Coronary artery (tissue), 2 donors: Measurements from ENCODE around the gene GPR142.

Source experiments
- DNase-seq: peaks from one replicate; pipeline ENCODE4 v3.0.0-alpha.2; 2017; ENCODE audit warnings: low spot score
- H3K27ac ChIP-seq, 2 donors: fragments of 200-600 bp; sonication (generic); one replicate each; pipeline ENCODE4 v1.5.1; 2016 to 2019
- H3K4me3 ChIP-seq: fragments of 200-600 bp; sonication (generic); 2 replicates; pipeline ENCODE4 v1.5.1; 2016; ENCODE audit warnings: mild to moderate bottlenecking, moderate library complexity
- CTCF ChIP-seq: fragments of 200-600 bp; sonication (generic); IDR thresholded peaks from one replicate; pipeline ENCODE4 v1.5.1; 2019; ENCODE audit warnings: antibody characterized with exemption

GPR142 gene

GRCh38 chr17:74353446-74354060, 13.8 kb upstream of the GPR142 start:
- Histone ChIP-seq H3K4me3 (no peak overlapping the region), H3K27ac (no peak overlapping the region)
- DNase-seq: no peak
- no peak for TF ChIP-seq CTCF

DNA sequence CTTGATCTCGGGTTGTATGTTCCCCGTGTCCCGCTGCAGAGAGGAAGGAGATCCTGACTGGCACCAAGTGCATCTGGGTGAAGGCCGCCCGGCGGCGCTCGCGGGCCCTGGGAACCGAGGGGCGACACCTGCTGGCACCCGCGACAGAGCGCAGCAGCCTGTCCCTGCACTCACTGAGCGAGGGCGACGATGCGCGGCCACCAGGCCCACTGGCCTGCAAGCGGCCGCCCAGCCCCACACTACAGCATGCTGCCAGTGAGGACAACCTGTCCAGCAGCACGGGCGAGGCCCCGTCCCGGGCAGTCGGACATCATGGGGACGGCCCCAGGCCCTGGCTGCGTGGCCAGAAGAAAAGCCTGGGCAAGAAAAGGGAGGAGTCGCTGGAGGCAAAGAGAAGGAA, 13.2 kb upstream of the GPR142 start:
- no peak for DNase-seq
- no peak overlapping the region for H3K4me3 ChIP-seq
- TF ChIP-seq CTCF: no peak
- H3K27ac ChIP-seq: no peak overlapping the region

- TF ChIP-seq CTCF: no peak
Measured at GRCh38 chr17:74354561-74354960, 12.7 kb upstream of the GPR142 start.

DNA sequence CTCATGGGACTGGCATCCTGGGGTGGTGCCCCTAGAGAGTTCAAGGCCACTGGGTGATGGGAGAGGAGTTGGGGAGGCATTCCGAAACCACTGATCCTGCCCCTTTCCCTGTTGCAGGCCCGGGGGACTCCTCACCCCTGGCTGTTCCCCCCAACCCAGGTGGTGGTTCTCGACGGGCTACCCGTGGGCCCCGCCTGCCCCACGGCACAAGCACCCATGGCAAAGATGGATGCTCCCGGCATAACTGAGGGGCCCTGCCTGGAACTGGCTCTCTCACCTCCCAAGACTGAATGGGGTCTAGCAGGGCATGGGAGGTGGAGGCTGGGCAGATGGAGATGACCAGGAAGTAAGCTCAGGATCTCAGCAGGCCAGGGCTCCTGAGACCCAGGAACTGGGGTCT, 12.2 kb upstream of the GPR142 start:
- Histone ChIP-seq H3K4me3 (no peak overlapping the region), H3K27ac (no peak overlapping the region)
- DNase-seq: no peak
- TF ChIP-seq CTCF: no peak

More at GRCh38 chr17:74354561-74354960, 12.7 kb upstream of the GPR142 start:
- no peak for DNase-seq
- no peak overlapping the region for H3K4me3 ChIP-seq
- H3K27ac ChIP-seq: no peak overlapping the region

DNA sequence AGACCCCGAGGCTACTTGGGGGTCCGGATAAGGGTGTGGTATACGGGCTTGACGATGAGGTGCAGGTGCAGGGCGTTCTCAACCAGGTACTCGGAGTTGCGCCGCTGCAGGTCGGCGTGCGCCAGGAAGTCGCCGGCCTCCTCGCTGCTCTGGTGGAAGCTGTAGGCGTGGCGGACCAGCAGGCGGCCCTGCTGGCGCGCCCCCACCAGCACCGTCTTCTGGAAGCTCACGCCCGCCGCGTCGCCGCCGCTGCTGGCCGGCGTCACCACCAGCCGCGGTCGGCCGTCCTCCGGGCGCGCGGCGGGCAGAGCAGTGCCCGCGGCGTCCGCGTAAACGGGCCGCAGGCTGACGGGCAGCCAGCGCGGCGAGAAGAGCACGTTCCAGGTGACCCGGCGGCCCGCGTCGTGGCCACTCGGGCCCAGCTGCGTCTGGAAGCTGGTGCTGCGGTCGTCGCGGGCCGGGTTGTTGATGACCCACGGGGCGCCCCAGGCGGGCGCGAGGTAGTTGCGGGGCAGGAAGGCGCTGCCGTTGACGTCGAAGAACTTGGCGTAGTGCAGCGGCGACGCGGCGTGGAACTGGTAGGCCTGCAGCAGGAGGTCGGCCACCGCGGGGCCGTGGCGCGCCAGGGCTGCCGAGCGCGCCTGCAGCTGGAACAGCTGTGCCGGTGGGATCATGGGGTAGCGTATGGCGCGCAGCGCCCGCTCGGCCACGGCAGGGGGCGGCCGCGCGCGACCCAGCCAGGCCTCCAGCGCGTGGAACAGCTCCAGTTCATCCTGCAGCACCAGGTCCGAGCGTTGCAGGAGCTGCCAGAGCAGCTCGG, 10.4 kb upstream of the GPR142 start:
- TF ChIP-seq CTCF: no peak
- DNase-seq: no peak
- peak overlapping the region; percentile 61 for H3K4me3 ChIP-seq
- H3K27ac ChIP-seq: no peak overlapping the region

DNA sequence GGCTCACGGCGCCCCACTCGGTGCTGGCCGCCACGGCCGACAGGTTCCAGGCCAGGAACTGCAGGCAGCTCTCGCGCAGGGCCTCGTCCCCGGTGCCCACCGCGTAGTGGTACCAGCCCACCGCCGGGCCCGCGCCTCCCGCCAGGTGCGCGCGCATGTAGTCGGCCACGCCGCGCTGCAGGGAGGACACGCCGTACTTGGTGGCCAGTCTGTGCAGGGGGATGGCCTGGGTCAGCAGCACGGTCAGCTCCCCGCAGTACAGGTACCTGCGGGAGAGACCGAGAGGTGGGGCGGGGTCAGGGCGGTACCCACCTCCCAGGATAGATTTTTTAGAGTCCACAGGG, 9.9 kb upstream of the GPR142 start:
- peak overlapping the region; percentile 61 for H3K4me3 ChIP-seq
- no peak for DNase-seq
- no peak overlapping the region for H3K27ac ChIP-seq
- no peak for TF ChIP-seq CTCF

- TF ChIP-seq CTCF: no peak
- no peak overlapping the region for H3K27ac ChIP-seq
- DNase-seq: no peak
- H3K4me3 ChIP-seq: no peak overlapping the region
Measured at GRCh38 chr17:74358697-74359096, 8.6 kb upstream of the GPR142 start.
